K562 (cell line): ENCODE results near the gene MMP17. TPM values are rescaled to one million over a fixed set of nuclear protein-coding genes. Genes with fewer than 3 reads are reported as not detected.

Experiments
- ATAC-seq: fragments of 200-7000 bp; cut with Tn5 transposase; 3 replicates; pipeline ENCODE4 v1.9.1; 2020; ENCODE audit warnings: moderate library complexity
- BruUV-seq: library from RNA; stranded (reverse); fragments of 400-500 nt; replicated peaks from 2 replicates; lab custom pipeline; 2021; lab: Mats Ljungman, UMichigan
- CTCF ChIA-PET: fragments of 300-600 bp; formaldehyde crosslinking; extraction: SDS; loops from one replicate; lab custom pipeline; 2021; ENCODE audit warnings: low intra/inter-chr PET ratio; lab: Yijun Ruan, JAX
- POLR2A ChIA-PET: fragments of 300-600, 350-650 bp; sonication (Branson Sonifier 250); formaldehyde crosslinking; extraction: SDS; loops from one replicate; lab custom pipeline; 2021; ENCODE audit warnings: antibody characterized with exemption, inconsistent platforms; lab: Yijun Ruan, JAX
- DNase-seq, 4 experiments: peaks; one replicate each; pipeline versions ENCODE4 v3.0.0 to v3.0.0-alpha.2; 2011 to 2018; ENCODE audit warnings: low spot score in 3 of 4, mixed read lengths in 3 of 4; ENCODE audit errors: extremely low read depth in 1 of 4
- FAIRE-seq: peaks from 2 replicates; lab custom pipeline; 2011; peaks lifted over from hg19 to GRCh38; lab: Jason Lieb, UNC
- H2AFZ ChIP-seq: 2 replicates; pipeline ENCODE4 v1.6.0; 2011; ENCODE audit warnings: low read depth, low read length, control low read depth, inconsistent platforms
- H3K27ac ChIP-seq: fragments of 200-600 bp; 3 replicates; pipeline ENCODE4 v1.8.0; 2011; ENCODE audit warnings: low read depth, mild to moderate bottlenecking, control low read depth, inconsistent platforms, low read length, moderate library complexity, mixed read lengths; ENCODE audit errors: extremely low read depth
- H3K27me3 ChIP-seq, 2 experiments: fragments of 300-600 bp in 1 of 2; 2 replicates in 1 of 2; 3 replicates in 1 of 2; pipeline versions ENCODE4 v1.6.0 to v1.8.0; 2011; ENCODE audit warnings: inconsistent platforms in 2 of 2, low read length in 2 of 2, mild to moderate bottlenecking in 1 of 2, mixed read lengths in 1 of 2, moderate library complexity in 1 of 2; ENCODE audit not compliant: control insufficient read depth in 2 of 2, insufficient read depth in 2 of 2
- H3K36me3 ChIP-seq: fragments of 300-600 bp; 3 replicates; pipeline ENCODE4 v1.8.0; 2011; ENCODE audit warnings: mild to moderate bottlenecking, low read length, inconsistent platforms; ENCODE audit not compliant: control insufficient read depth, insufficient read depth
- H3K4me1 ChIP-seq, 2 experiments: fragments of 200-600 bp in 1 of 2; replicated peaks in 1 of 2; 2 replicates in 1 of 2; 3 replicates in 1 of 2; pipeline versions ENCODE4 v1.5.1 to v1.8.0; 2011; ENCODE audit warnings: inconsistent platforms in 2 of 2, low read length in 2 of 2, mild to moderate bottlenecking in 1 of 2, mixed read lengths in 1 of 2, moderate library complexity in 1 of 2; ENCODE audit not compliant: control insufficient read depth in 2 of 2, insufficient read depth in 2 of 2
- H3K4me2 ChIP-seq: 2 replicates; pipeline ENCODE4 v1.6.1; 2011; ENCODE audit warnings: low read length, control low read depth, inconsistent platforms, mixed read lengths; ENCODE audit not compliant: insufficient read depth
- H3K4me3 ChIP-seq: fragments of 200-600 bp; sonication (generic), shearing (Covaris generic); 2 replicates; pipeline ENCODE4 v1.5.1; 2016; ENCODE audit warnings: control low read depth, inconsistent platforms
- H3K79me2 ChIP-seq: fragments of 200-600 bp; 3 replicates; pipeline ENCODE4 v1.8.0; 2011; ENCODE audit warnings: low read length, inconsistent platforms; ENCODE audit not compliant: control insufficient read depth, insufficient read depth
- H3K9ac ChIP-seq, 2 experiments: 2 replicates each; pipeline versions ENCODE4 v1.6.0 to v1.6.1; 2011; ENCODE audit warnings: low read depth in 2 of 2, low read length in 2 of 2, control low read depth in 1 of 2, inconsistent platforms in 1 of 2, mild to moderate bottlenecking in 1 of 2, mixed read lengths in 1 of 2; ENCODE audit not compliant: insufficient read depth in 1 of 2
- H3K9me1 ChIP-seq: one replicate; pipeline ENCODE4 v1.6.0; 2011; ENCODE audit warnings: inconsistent platforms, mild to moderate bottlenecking, low read length, moderate library complexity; ENCODE audit not compliant: control insufficient read depth, insufficient read depth
- H3K9me3 ChIP-seq: replicated peaks from 2 replicates; pipeline ENCODE4 v1.5.1; 2011; ENCODE audit warnings: low read depth, low read length, inconsistent platforms; ENCODE audit not compliant: control insufficient read depth, insufficient read depth
- H4K20me1 ChIP-seq: replicated peaks from 2 replicates; pipeline ENCODE4 v1.6.1; 2011; ENCODE audit warnings: low read length, inconsistent platforms, mixed read lengths; ENCODE audit not compliant: control insufficient read depth, insufficient read depth
- ATF1 ChIP-seq, 2 experiments: fragments of 450-650 bp in 1 of 2; IDR thresholded peaks; 2 replicates each; pipeline ENCODE4 v1.6.1; 2016; ENCODE audit warnings: missing compliant biosample characterization in 1 of 2, missing genetic modification characterization in 1 of 2
- E2F8 ChIP-seq: fragments of 450-650 bp; IDR thresholded peaks from 2 replicates; pipeline ENCODE4 v1.7.1; 2018; ENCODE audit warnings: mild to moderate bottlenecking, low read depth; ENCODE audit not compliant: partially characterized antibody
- HDAC3 ChIP-seq: fragments of 450-650 bp; IDR thresholded peaks from 2 replicates; pipeline ENCODE4 v1.6.1; 2018; ENCODE audit warnings: borderline replicate concordance, mild to moderate bottlenecking, moderate library complexity; ENCODE audit not compliant: partially characterized antibody
- KHSRP ChIP-seq: fragments of 450-650 bp; IDR thresholded peaks from 2 replicates; pipeline ENCODE4 v1.6.1; 2017
- MAFF ChIP-seq: IDR thresholded peaks from 2 replicates; pipeline ENCODE4 v1.6.1; 2012; ENCODE audit warnings: low read length, improper control_type of control experiment
- MBD1 ChIP-seq: fragments of 250-450 bp; sonication (Bioruptor Pico); IDR thresholded peaks from 2 replicates; pipeline ENCODE4 v1.8.0; 2022; ENCODE audit warnings: inconsistent platforms
- MCM2 ChIP-seq: fragments of 450-650 bp; IDR thresholded peaks from 2 replicates; pipeline ENCODE4 v1.6.1; 2017; ENCODE audit warnings: low read depth, mild to moderate bottlenecking
- NR3C1 ChIP-seq: sonication (generic); formaldehyde crosslinking; IDR thresholded peaks from 2 replicates; pipeline ENCODE4 v1.8.1; 2022; ENCODE audit warnings: missing genetic modification reagents
- POLR3A ChIP-seq: IDR thresholded peaks from 2 replicates; pipeline ENCODE4 v1.6.1; 2011; ENCODE audit warnings: borderline replicate concordance, mild to moderate bottlenecking, moderate library complexity; ENCODE audit not compliant: insufficient read length, insufficient read depth; ENCODE audit errors: extremely low read depth
- RBM15 ChIP-seq: fragments of 200-400 bp; formaldehyde crosslinking; IDR thresholded peaks from 2 replicates; pipeline ENCODE4 v1.6.1; 2018; ENCODE audit warnings: mild to moderate bottlenecking, low read length, moderate library complexity; ENCODE audit not compliant: insufficient read depth
- SAFB ChIP-seq: fragments of 200-400 bp; formaldehyde crosslinking; IDR thresholded peaks from 2 replicates; pipeline ENCODE4 v1.6.1; 2017; ENCODE audit warnings: low read depth, low read length, borderline replicate concordance
- SAP30 ChIP-seq: fragments of 200-600 bp; sonication (generic); IDR thresholded peaks from 2 replicates; pipeline ENCODE4 v1.6.1; 2012; ENCODE audit warnings: borderline replicate concordance, low read depth, mild to moderate bottlenecking, moderate library complexity, low read length, control low read depth, inconsistent platforms; ENCODE audit not compliant: insufficient read depth, poor library complexity, severe bottlenecking
- TEAD2 ChIP-seq: fragments of 450-650 bp; IDR thresholded peaks from 2 replicates; pipeline ENCODE4 v1.6.1; 2016; ENCODE audit warnings: missing genetic modification characterization, control low read depth, missing compliant biosample characterization
- USF1 ChIP-seq: sonication (generic); formaldehyde crosslinking; IDR thresholded peaks from 2 replicates; pipeline ENCODE4 v1.9.0; 2022; ENCODE audit warnings: mild to moderate bottlenecking, missing genetic modification reagents
- XRCC5 ChIP-seq: fragments of 200-400 bp; formaldehyde crosslinking; IDR thresholded peaks from 2 replicates; pipeline ENCODE4 v1.6.1; 2017; ENCODE audit warnings: low read depth, mild to moderate bottlenecking, low read length
- WGBS: fragments of 100-300 bp; shearing (Covaris generic); methylation state at CpG from one replicate; pipeline ENCODE4 v1.1.6; 2016; ENCODE audit warnings: low coverage, mixed read lengths; ENCODE audit not compliant: insufficient coverage; ENCODE audit errors: missing lambda C conversion rate; 5-methylcytosine and 5-hydroxymethylcytosine counted together
- in situ Hi-C: fragments of 300-500 bp; cut with MboI; formaldehyde crosslinking; loops from 4 replicates; pipeline ENCODE4 v1.15.0; 2018; ENCODE audit warnings: inconsistent platforms, mixed read lengths
- intact Hi-C: fragments of 100-400 bp; cut with micrococcal nuclease; formaldehyde crosslinking; loops from 2 replicates; pipeline ENCODE4 v1.14.2; 2022
- polyA plus RNA-seq, 8 experiments: library from polyadenylated mRNA; depleted of rRNA in 4 of 8; stranded (reverse) in 5 of 8; unstranded in 3 of 8; fragments of >200 nt; fragmentation: Nextera tagmentation in 2 of 8; fragmentation: Illumina TruSeq in 1 of 8; extraction: Ambion mirVana in 2 of 8; extraction: Trizol in 1 of 8; gene quantifications; 2 replicates each; pipeline versions ENCODE4 v1.2.1 to v1.2.3, GENCODE V29; 2011 to 2014; ENCODE audit warnings: inconsistent platforms in 1 of 8, missing spikeins in 1 of 8
- total RNA-seq, 7 experiments: library from RNA; depleted of rRNA in 6 of 7; stranded (reverse); fragments of >200 nt in 6 of 7; fragmentation: Illumina TruSeq in 2 of 7; extraction: Trizol in 2 of 7; gene quantifications; 2 replicates each; pipeline versions ENCODE4 v1.2.1 to v1.2.3, GENCODE V29; 2011 to 2021; ENCODE audit warnings: low replicate concordance in 1 of 7

MMP17 gene
- total and polyA plus RNA-seq, 9 of the 15 experiments (the other 6 are each of a cell fraction or from before 2014, with no cell fraction given) = 1.1 to 21.2 (median 17.1) TPM; not detected in 2

- WGBS = 24% methylated on average over 7 of the region's 7 CpGs
- Histone ChIP-seq H3K79me2 (no peaks in the 10 kb centered on the region), H2AFZ (no peak overlapping the region), H3K36me3 (peaks cover 6% of the 10 kb centered on the region; the same call in 2 of the 3 replicates), H3K4me1 (peaks cover 3 to 11% of the 10 kb centered on the region in 2 experiments; a peak in 4 of 5 replicates), H3K4me2 (no peak overlapping the region), H3K27ac (no peak overlapping the region), H3K9me3 (no peaks in the 10 kb centered on the region), H3K4me3 (no peak overlapping the region), H3K9me1 (no peaks in the 10 kb centered on the region), H3K27me3 (peaks cover 7 to 10% of the 10 kb centered on the region in 2 experiments; a peak in 4 of 5 replicates), H3K9ac (no peak overlapping the region), H4K20me1 (no peaks in the 10 kb centered on the region)
- ChIA-PET CTCF (no interaction called here), POLR2A (interaction anchor here (0.6 to 0.8 kb wide), 2 partner anchors 123 to 1263 kb away, joined by 3 read pairs; no protein-coding TSS in a partner anchor)
- BruUV-seq = no TSS peak
- DNase-seq = no peak
- in situ Hi-C loops (no loop called here), intact Hi-C loops (no loop called here)
- no peak for FAIRE-seq
- peak; percentile 34; the same call in 1 of the 3 replicates for ATAC-seq
- TF ChIP-seq NR3C1 (CRISPR knock-in tag) (no peak), XRCC5 (no peak), POLR3A (no peak), MAFF (no peak), SAFB (no peak), RBM15 (no peak), MCM2 (no peak), HDAC3 (no peak), SAP30 (no peak), MBD1 (no peak), USF1 (no peak), E2F8 (no peak), KHSRP (no peak), TEAD2 (tag) (no peak), ATF1 (CRISPR knock-in tag; IDR thresholded peaks at IDR 0.05) (no peak), ATF1 (tag; IDR thresholded peaks at IDR 0.05) (no peak)
Observed at GRCh38 chr12:131806674-131807073, 21.5 kb upstream of the MMP17 start.
